Right lobe of liver (tissue), 4 donors: ENCODE data around the gene ERC2.

Source experiments
- POLR2A ChIP-seq: fragments of 450-650 bp; IDR thresholded peaks from one replicate; pipeline ENCODE4 v1.6.1; 2017; ENCODE audit warnings: antibody characterized with exemption, mild to moderate bottlenecking
- TF ChIP-seq, protein P1 (sequence below), 4 donors: fragments of 200-600 bp in 3 of 4; fragments of 450-650 bp in 1 of 4; IDR thresholded peaks; one replicate each; pipeline versions ENCODE4 v1.5.1 to v1.8.0; 2016 to 2022; ENCODE audit warnings: antibody characterized with exemption in 4 of 4, mild to moderate bottlenecking in 2 of 4
- donor health status: DM: no; HTN: no; CAD: no.
- donor health status: DM: no; HTN: no; CAD: no.
- donor health status: DM: no; HTN: yes; CAD: no.

DNA sequence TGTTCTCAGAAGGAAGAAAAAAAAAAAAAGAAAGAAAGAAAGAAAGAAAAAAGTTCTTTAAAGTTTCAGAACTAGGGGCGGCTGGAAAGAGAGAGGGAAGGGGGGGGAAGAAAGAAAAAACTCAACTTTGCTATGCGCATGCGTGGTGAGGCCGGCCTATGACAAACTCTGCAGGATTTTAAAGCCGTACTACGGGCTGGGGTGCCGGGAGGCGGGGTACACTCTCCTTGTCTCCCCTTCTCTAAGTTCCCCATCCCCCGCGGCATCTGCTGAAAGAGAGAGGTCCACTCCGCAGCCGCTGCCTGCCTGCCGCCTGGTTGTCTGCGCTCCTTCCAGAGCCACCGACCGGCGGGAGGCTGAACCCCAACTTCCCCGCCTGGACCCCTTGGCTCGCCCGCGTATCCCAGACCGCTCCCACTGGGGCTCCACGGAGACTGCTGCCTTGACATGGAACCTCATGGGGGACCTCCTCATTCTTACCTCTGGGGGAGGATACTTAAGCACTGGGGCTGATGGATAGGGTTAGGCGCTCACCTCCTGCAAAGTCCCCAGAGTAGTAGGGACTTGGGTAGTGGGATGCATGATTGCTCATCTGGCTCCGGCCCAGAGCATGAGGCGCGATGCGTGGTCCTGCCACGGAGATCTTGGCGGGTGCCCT lies 979.7 kb downstream of the ERC2 start:
- TF ChIP-seq, protein P1, sequence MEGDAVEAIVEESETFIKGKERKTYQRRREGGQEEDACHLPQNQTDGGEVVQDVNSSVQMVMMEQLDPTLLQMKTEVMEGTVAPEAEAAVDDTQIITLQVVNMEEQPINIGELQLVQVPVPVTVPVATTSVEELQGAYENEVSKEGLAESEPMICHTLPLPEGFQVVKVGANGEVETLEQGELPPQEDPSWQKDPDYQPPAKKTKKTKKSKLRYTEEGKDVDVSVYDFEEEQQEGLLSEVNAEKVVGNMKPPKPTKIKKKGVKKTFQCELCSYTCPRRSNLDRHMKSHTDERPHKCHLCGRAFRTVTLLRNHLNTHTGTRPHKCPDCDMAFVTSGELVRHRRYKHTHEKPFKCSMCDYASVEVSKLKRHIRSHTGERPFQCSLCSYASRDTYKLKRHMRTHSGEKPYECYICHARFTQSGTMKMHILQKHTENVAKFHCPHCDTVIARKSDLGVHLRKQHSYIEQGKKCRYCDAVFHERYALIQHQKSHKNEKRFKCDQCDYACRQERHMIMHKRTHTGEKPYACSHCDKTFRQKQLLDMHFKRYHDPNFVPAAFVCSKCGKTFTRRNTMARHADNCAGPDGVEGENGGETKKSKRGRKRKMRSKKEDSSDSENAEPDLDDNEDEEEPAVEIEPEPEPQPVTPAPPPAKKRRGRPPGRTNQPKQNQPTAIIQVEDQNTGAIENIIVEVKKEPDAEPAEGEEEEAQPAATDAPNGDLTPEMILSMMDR (IDR thresholded peaks at IDR 0.05): no peak
- no peak for TF ChIP-seq POLR2A
